Thyroid gland (tissue), 4 donors: ENCODE results near the gene DLGAP1.

Source experiments
- CTCF ChIP-seq, 6 experiments: fragments of 200-600 bp in 3 of 6; fragments of 450-650 bp in 3 of 6; sonication (generic) in 3 of 6; IDR thresholded peaks; one replicate each; pipeline ENCODE4 v1.5.1; 2016 to 2019; ENCODE audit warnings: antibody characterized with exemption in 6 of 6, mild to moderate bottlenecking in 2 of 6, inconsistent platforms in 1 of 6, moderate library complexity in 1 of 6
- POLR2A ChIP-seq, 2 donors: fragments of 450-650 bp; IDR thresholded peaks; one replicate each; pipeline ENCODE4 v1.6.1; 2017; ENCODE audit warnings: antibody characterized with exemption in 2 of 2, mild to moderate bottlenecking in 2 of 2, moderate library complexity in 1 of 2

- TF ChIP-seq CTCF (IDR thresholded peaks at IDR 0.05): no peak
- no peak for TF ChIP-seq POLR2A (IDR thresholded peaks at IDR 0.05)
Observed at GRCh38 chr18:3923750-3924149, 531.4 kb downstream of the DLGAP1 start.
